AG08395 (cell line): Measurements from ENCODE around the gene SLC17A8.
"Not testable (repeated sequence)": the region's sequence is repeated elsewhere in the genome, so short reads cannot be mapped to it uniquely, and the experiment has no call there.

Experiments used
- DNase-seq: peaks from one replicate; pipeline ENCODE4 v3.0.0; 2012; ENCODE audit warnings: mixed read lengths, low spot score

SLC17A8 gene

GRCh38 chr12:100356644-100357223 is at the start of gene SLC17A8:
SLC17A8 (plus strand) TSS chr12:100357074; CDS start chr12:100357392, 318 bp downstream.
- DNase-seq, result no peak

GRCh38 chr12:100308138-100308537 is 48.7 kb upstream of the SLC17A8 start:
- DNase-seq, result not testable (repeated sequence)

GRCh38 chr12:100311317-100311716 is 45.6 kb upstream of the SLC17A8 start:
- DNase-seq, result no peak

- no peak for DNase-seq
These were observed 39.5 kb upstream of the SLC17A8 start for GRCh38 chr12:100317371-100317770.

- no peak for DNase-seq
These were observed 32.4 kb upstream of the SLC17A8 start for GRCh38 chr12:100324498-100324897.

GRCh38 chr12:100326208-100326607 is 30.7 kb upstream of the SLC17A8 start:
- no peak for DNase-seq

- no peak for DNase-seq
These were observed 27.1 kb upstream of the SLC17A8 start for GRCh38 chr12:100329800-100330199.

GRCh38 chr12:100331871-100332270 is 25.0 kb upstream of the SLC17A8 start:
- DNase-seq, result no peak

GRCh38 chr12:100332852-100333251 is 24.0 kb upstream of the SLC17A8 start:
- no peak for DNase-seq

- DNase-seq, result no peak
These were observed 19.6 kb upstream of the SLC17A8 start for GRCh38 chr12:100337299-100337698.

- DNase-seq, result no peak
These were observed 19.1 kb upstream of the SLC17A8 start for GRCh38 chr12:100337727-100338126.

- DNase-seq, result no peak
These were observed 17.8 kb upstream of the SLC17A8 start for GRCh38 chr12:100339071-100339470.

- DNase-seq, result not testable (repeated sequence)
These were observed 14.0 kb upstream of the SLC17A8 start for GRCh38 chr12:100342897-100343296.

GRCh38 chr12:100344351-100344750 is 12.5 kb upstream of the SLC17A8 start:
- not testable (repeated sequence) for DNase-seq

GRCh38 chr12:100345020-100345767 is 11.7 kb upstream of the SLC17A8 start:
- no peak for DNase-seq

GRCh38 chr12:100346660-100347059 is 10.2 kb upstream of the SLC17A8 start:
- DNase-seq, result no peak

- DNase-seq, result peak; percentile 25
These were observed 8.0 kb upstream of the SLC17A8 start for GRCh38 chr12:100348657-100349454.

- no peak for DNase-seq
These were observed 2.4 kb downstream of the SLC17A8 start for GRCh38 chr12:100359248-100359647.

- DNase-seq, result peak; percentile 17
These were observed 2.9 kb downstream of the SLC17A8 start for GRCh38 chr12:100359822-100360221.

- no peak for DNase-seq
These were observed 3.6 kb downstream of the SLC17A8 start for GRCh38 chr12:100360450-100360849.

GRCh38 chr12:100364324-100364723 is 7.5 kb downstream of the SLC17A8 start:
- DNase-seq, result no peak

GRCh38 chr12:100365411-100365810 is 8.5 kb downstream of the SLC17A8 start:
- DNase-seq, result no peak

- DNase-seq, result no peak
These were observed 11.2 kb downstream of the SLC17A8 start for GRCh38 chr12:100368066-100368465.
